H1 (cell line): ENCODE data around the gene LRRC42. TPM values are rescaled to one million over a fixed set of nuclear protein-coding genes. Genes with fewer than 3 reads are reported as not detected.

Source experiments
- FOSL1 ChIP-seq: IDR thresholded peaks from 2 replicates; pipeline ENCODE4 v1.6.1; 2011; ENCODE audit warnings: mild to moderate bottlenecking, low read depth, low read length, moderate library complexity; ENCODE audit not compliant: insufficient read depth
- PHF8 ChIP-seq: fragments of 200-600 bp; sonication (generic); conservative IDR thresholded peaks from 2 replicates; pipeline ENCODE4 v1.7.1; 2012; ENCODE audit warnings: low read depth, mild to moderate bottlenecking, inconsistent platforms, low read length, moderate library complexity
- SP2 ChIP-seq: IDR thresholded peaks from 2 replicates; pipeline ENCODE4 v1.6.1; 2012; ENCODE audit warnings: mild to moderate bottlenecking, low read length, inconsistent platforms
- TBP ChIP-seq: IDR thresholded peaks from 2 replicates; pipeline ENCODE4 v1.6.1; 2011; ENCODE audit warnings: low read depth, low read length, improper control_type of control experiment
- TCF12 ChIP-seq: IDR thresholded peaks from 2 replicates; pipeline ENCODE4 v1.6.1; 2011; ENCODE audit warnings: low read depth, mild to moderate bottlenecking, low read length
- polyA plus RNA-seq, 7 experiments: library from polyadenylated mRNA; depleted of rRNA in 3 of 7; stranded (reverse) in 5 of 7; unstranded in 2 of 7; fragments of >200 nt in 5 of 7; fragments of 200-250 nt in 2 of 7; gene quantifications; 1 replicate in 5 of 7; 2 replicates in 1 of 7; 4 replicates in 1 of 7; pipeline versions ENCODE4 v1.2.1 to v1.2.3, GENCODE V29; 2011 to 2013; ENCODE audit warnings: missing spikeins in 2 of 7, mixed read lengths in 2 of 7
- total RNA-seq: library from RNA; stranded (reverse); fragmentation: NEBNext Ultra II Directional; extraction: Animal tissue kit (Norgen Biotek cat#: 25700); gene quantifications from 2 replicates; pipeline ENCODE4 v1.2.1, GENCODE V29; 2021

LRRC42 gene
- total and polyA plus RNA-seq, 2 of the 8 experiments (the other 6 are each of a cell fraction or from before 2014, with no cell fraction given): 38.2 to 54.1 TPM

- TF ChIP-seq SP2: no peak
- TF ChIP-seq TCF12: no peak
- TF ChIP-seq FOSL1: no peak
- no peak for TF ChIP-seq TBP
- no peak for TF ChIP-seq PHF8
Observed at GRCh38 chr1:53909946-53910345, 36.2 kb upstream of the LRRC42 start (continued).
